HG02610 (cell line): ENCODE measurements around the gene CRYAB.
A peak's percentile ranks its signal among the peaks of the same experiment; 100 is the strongest.

ENCODE experiments used
- ATAC-seq: cut with Tn5 transposase; IDR thresholded peaks from one replicate; pipeline ENCODE4 v1.9.1; 2021; ENCODE audit warnings: mild to moderate bottlenecking, moderate library complexity; ENCODE audit not compliant: unreplicated experiment

CRYAB gene, protein sequence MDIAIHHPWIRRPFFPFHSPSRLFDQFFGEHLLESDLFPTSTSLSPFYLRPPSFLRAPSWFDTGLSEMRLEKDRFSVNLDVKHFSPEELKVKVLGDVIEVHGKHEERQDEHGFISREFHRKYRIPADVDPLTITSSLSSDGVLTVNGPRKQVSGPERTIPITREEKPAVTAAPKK

GRCh38 chr11:111911563-111912401, at the start of gene CRYAB:
CRYAB (minus strand) TSS chr11:111911770; CDS start chr11:111911724, 46 bp downstream.
- ATAC-seq = no peak

- no peak for ATAC-seq
These were observed 49.3 kb upstream of the CRYAB start for GRCh38 chr11:111960916-111961315.

DNA sequence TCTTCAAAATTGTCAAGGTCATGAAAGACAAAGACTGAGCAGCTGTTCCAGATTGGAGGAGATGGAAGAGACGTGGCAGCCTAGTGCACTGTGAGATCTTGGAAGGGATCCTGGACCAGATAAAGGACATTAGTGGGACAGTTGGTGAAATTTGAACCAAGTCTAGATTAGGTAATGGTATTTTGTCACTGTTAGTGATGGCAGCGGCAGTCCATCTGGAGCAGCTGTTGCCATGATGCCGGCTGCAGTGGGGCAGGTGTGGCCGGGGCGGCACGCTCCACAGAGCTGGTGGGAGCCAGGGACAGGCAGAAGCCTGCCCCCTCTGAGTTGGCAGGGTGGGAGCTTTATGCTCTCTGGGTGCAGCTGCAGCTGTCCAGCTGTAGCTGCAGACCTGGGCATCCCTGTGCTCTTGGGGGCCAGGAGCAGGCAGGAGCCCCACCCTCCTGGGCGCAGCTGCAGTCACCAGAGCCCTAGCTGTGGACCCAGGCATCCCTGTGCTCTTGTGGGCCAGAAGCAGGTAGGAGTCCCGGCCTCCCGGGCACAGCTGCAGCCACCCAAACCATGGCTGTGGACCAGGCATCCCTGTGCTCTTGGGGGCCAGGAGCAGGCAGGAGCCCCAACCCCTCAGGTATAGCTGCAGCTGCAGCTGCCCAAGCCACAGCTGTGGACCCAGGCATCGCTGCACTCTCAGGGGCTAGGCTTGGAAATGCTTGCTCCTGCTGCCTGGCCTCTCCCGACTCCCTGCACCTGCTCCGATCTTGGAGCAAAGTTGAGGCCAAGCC, 46.3 kb upstream of the CRYAB start:
- ATAC-seq = no peak

GRCh38 chr11:111954154-111954553, 42.6 kb upstream of the CRYAB start:
- no peak for ATAC-seq

DNA sequence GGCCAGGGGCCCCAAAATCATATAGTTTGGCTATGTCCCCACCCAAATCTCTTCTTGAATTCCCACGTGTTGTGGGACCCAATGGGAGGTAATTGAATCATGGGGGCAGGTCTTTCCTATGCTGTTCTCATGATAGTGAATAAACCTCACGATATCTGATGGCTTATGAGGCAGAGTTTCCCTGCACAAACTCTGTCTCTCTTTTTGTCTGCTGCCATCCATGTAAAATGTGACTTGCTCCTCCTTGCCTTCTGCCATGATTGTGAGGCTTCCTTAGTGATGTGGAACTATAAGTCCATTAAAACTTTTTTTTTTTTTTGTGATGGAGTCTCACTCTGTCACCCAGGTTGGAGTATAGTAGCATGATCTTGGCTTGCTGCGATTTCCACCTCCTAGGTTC, 40.0 kb upstream of the CRYAB start:
- ATAC-seq = no peak

GRCh38 chr11:111949519-111950426, 38.2 kb upstream of the CRYAB start:
- ATAC-seq = no peak

GRCh38 chr11:111947143-111947542, 35.6 kb upstream of the CRYAB start:
- no peak for ATAC-seq

DNA sequence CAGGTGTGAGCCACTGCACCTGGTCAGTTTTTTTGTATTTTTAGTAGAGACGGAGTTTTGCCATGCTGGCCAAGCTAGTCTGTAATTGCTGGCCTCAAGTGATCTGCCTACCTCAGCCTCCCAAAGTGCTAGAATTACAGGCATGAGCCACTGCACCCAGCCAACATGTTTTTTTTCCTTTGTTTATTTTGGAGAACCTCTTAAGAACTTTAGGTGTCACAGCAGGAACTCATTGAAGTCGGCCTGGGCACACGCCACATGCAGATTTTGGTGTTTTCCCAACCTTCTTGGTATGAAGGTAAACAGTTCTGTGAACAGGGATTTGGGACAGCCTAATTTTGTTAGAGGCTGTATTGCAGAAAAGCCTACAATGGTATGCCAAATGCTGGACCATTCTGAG, 34.9 kb upstream of the CRYAB start:
- no peak for ATAC-seq

DNA sequence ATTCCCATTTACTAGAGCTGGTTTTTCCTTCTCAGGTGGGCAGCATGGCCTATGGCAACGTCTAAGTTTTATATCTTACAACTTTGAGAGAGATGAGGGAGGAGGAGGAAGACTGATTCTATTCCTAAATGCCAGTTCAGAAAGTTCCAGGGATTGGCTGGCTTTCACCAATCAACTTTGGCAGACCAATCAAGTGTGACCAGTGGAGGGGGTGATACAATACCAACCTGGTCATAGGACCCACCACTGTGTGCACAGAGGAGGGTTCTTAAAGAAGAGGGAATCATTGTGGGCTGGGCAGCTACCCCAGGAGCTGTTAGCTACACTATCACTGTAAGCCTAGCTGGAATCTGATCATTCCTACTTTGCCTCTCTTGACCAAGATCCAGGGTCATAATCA, 33.6 kb upstream of the CRYAB start:
- no peak for ATAC-seq

- ATAC-seq = no peak
These were observed 33.1 kb upstream of the CRYAB start for GRCh38 chr11:111944651-111945051.

DNA sequence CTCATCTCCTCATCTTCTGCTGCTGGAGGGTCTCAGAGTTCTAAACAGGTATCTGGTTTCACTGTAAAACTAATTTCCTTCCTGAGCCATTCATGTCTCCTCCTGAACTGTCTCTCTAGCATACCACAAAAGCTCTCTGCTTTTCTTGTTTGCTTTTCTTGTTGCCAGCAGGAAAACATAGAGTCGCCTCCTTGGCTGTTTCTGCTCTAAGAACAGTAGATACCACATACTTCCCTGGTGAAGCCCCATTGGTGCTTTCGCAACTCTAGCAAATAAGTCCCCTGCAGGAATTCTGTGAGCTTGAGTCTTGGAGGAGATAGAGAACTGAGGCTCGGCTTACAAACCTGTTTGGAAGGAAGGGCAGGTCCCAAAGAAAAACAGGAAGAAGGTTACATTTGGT, 32.6 kb upstream of the CRYAB start:
- ATAC-seq = no peak

DNA sequence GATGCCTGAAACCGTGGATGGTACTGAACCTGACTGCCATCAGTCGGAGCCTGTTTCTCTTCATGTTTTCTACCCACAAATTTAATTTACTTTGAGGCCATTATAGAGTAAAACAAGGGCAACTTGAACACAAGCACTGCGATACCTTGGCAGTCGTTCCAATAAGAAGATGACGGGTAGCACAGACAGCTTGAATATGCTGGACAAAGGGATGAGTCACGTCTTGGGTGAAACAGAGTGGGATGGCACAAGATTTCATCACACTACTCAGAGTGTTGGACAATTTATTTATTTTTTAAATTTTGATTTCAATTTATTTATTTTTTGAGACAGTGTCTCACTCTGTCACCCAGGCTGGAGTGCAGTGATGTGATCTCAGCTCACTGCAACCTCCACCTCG, 31.3 kb upstream of the CRYAB start:
- ATAC-seq = no peak

DNA sequence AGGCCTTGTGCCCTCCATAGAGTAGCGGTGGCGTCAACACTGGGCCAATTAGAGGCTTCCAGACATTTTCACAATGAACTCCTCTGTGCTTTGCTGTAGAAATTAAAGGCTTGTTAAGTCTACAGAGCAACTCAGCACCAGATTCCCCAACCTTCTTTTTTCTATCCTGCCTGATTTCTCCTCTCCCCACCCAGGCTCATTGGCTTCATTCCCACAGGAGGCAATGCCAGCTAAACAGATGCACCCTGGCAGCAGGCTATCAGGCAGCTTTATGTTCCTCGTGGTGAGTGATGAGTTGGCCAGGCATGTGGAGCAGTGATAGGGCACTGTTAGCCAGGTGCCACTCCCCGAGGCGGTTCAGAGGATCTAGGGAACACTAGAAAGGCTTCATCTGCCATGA, 30.4 kb upstream of the CRYAB start:
- ATAC-seq = no peak

DNA sequence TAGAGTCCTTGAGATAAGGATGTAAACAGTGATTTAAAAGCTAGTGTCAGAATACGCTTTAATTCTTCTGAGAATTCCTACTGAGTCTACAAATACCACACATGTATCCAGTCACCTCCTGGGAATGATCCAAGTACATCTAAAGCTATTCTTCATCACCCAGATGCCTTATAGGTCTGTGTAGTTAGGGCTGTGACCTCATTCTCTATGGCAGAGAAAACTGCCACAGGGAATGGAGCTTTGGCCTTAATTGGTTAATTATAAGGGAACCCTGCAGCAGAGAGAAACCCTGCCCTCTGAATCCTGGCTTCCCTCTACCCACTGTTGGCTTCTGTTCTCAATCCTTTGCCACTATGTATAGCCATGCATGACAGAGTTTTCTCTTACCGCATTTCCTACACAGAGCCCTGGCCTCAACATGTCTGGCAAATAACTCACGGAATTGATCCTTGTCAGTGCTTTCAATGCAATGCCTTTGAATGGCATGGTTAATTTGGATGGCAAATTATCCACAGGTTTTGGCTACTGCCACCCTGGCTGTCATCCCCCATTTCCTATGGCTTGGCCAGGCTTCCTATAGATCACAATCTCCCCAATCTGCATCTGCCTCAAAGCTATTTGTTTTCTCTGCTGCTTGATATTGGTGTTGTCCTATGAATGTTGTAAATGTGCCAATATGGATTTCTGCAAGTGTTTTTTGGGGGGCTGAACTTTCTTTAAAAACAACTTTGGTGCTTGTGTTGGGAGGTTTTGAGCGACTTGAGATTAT, 28.4 kb upstream of the CRYAB start:
- ATAC-seq = no peak

DNA sequence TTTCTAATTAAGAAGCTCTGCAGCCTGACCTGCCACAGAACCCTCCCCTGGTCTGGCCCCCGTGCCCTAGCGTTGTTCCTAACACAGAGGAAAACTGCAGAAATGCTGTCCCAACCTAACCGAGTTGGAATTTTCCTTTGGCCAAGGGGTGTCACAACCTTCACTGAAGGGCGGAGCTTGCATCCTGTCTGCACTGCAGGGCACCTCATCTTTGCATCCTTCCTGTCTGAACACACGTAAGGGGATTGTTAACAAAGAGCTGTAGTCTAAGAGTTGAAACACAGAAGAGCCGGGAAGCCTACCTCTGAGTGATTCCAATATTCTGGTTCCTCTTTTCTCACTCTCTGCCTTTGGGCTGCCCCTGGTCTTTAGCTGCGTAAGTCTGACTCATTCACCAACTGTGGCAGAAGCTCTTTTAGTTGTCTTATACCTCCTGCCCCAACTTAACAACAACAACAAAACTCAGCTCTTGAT, 27.2 kb upstream of the CRYAB start:
- peak; percentile 92 for ATAC-seq

- ATAC-seq = no peak
These were observed 26.3 kb upstream of the CRYAB start for GRCh38 chr11:111937844-111938243.

DNA sequence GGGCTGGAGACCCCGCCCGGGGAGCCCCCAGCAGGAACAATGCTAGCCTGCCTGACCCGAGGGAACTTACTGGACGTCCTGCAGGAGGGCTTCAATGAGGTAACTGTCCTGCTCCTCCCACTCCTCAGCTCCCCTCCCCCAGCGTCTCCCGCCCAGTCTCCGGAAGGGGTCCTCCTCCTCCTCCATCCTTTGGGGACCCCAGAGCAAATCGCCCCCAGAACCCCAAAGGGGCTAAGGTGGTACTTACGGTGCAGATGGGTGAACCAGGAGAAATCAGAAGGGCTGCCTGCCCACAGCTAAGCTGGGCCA, 25.8 kb upstream of the CRYAB start:
- no peak for ATAC-seq

DNA sequence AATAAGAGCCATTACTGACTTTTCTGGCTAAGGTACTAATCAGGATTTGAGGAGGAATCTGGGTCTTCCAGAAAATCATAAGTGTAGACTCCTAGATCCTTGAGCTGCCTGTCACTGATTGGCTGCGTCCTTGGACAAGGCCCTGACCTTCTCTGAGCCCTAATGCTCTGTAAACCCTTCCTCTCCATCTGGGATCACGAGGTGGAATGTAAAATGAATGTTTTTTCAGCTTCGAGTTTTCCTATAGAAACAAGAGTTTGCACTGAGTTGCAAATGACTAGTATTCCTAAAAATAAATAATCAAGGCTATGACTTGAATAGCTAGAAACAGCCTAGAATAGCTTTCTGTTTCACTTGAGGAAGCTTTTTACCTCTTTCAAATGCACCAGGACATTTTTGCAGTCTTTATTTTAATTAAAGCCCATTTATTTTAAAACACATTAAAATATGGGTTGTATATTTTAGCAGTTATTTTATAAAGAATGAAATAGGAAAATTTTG, 24.5 kb upstream of the CRYAB start:
- no peak for ATAC-seq

DNA sequence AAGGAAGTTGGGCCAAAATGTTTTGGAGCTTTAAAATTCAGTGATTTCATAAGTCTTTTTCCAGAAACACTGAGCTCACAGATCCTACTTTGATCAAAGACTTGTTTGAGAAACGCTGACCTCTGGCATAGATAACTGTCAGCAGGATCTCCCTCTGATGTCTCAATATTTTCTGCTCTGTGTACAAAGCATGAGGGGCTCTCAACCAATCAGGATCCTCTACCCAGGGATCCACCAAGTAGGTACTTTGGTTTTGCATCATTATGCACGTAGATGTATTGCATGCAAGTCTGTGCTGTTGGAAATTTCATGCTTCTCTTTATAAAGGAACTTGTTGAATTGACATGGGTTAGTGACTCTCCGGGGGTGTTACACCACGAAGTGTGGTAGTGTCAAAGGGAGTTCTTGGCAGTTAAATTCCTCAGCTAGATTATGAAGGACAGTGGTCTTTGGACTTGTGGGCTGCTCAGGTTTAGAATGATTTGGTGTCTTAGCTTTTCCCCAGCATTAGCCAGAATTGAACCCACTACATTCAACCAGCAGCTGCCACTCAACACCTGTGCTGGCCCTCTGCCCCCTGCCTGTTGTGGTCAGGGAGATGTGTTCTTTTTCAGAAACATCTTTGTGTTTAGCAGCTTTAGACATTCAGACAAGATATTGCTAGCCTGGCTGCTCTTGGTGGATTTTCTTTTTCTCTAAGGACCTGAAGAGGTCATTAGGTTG, 23.9 kb upstream of the CRYAB start:
- no peak for ATAC-seq
